Amygdala (tissue), 56 donors: Measurements from ENCODE around the gene CCHCR1.

ENCODE experiments used
- DNase-seq, 56 donors: peaks; one replicate each; lab custom pipeline; 2025; lab: John Stamatoyannopoulos, UW

The CCHCR1 gene

GRCh38 chr6:31135710-31136109 lies 21.9 kb downstream of the CCHCR1 start:
- no peak for DNase-seq

GRCh38 chr6:31132806-31133205 lies 24.8 kb downstream of the CCHCR1 start:
- DNase-seq, result no peak

GRCh38 chr6:31131595-31131994 lies 26.0 kb downstream of the CCHCR1 start:
- DNase-seq, result no peak

GRCh38 chr6:31130751-31131150 lies 26.9 kb downstream of the CCHCR1 start:
- no peak for DNase-seq

GRCh38 chr6:31129130-31129529 lies 28.5 kb downstream of the CCHCR1 start:
- no peak for DNase-seq

- peak in 22 of 56 donors; percentile 2 to 49 (median 12) for DNase-seq
Observed at GRCh38 chr6:31128093-31128676, 29.4 kb downstream of the CCHCR1 start.

- no peak for DNase-seq
Observed at GRCh38 chr6:31126396-31127175, 31.0 kb downstream of the CCHCR1 start.

GRCh38 chr6:31125586-31126363 lies 31.8 kb downstream of the CCHCR1 start:
- no peak for DNase-seq

- no peak for DNase-seq
Observed at GRCh38 chr6:31125162-31125561, 32.4 kb downstream of the CCHCR1 start.

GRCh38 chr6:31122791-31123706 lies 34.6 kb downstream of the CCHCR1 start:
- peak in 37 of 56 donors; percentile 1 to 61 (median 19) for DNase-seq

- DNase-seq, result no peak
Observed at GRCh38 chr6:31121131-31121790, 36.3 kb downstream of the CCHCR1 start.

- DNase-seq, result no peak
Observed at GRCh38 chr6:31120151-31120915, 37.3 kb downstream of the CCHCR1 start, which contains the start of gene CDSN. TSS of gene CDSN (minus strand) at chr6:31120446. CDS start at chr6:31120419, 27 bp downstream.

GRCh38 chr6:31118178-31118577 lies 39.4 kb downstream of the CCHCR1 start:
- no peak for DNase-seq

GRCh38 chr6:31116661-31117385 lies 40.8 kb downstream of the CCHCR1 start:
- no peak for DNase-seq

- DNase-seq, result no peak
Observed at GRCh38 chr6:31115941-31116560, 41.6 kb downstream of the CCHCR1 start.

- DNase-seq, result peak in 2 of 56 donors; percentile 21 to 26
Observed at GRCh38 chr6:31114970-31115849, 42.4 kb downstream of the CCHCR1 start.

- peak in 14 of 56 donors; percentile 8 to 65 (median 18) for DNase-seq
Observed at GRCh38 chr6:31114541-31114878, 43.1 kb downstream of the CCHCR1 start, which contains the start of gene PSORS1C1. TSS of gene PSORS1C1 (plus strand) at chr6:31114800. CDS start at chr6:31129633, 14,833 bp downstream.
